Stimulated activated CD4-positive, alpha-beta T cell treated with anti-CD3 and anti-CD28 coated beads, Interleukin-1b, Interleukin-23, amount 100 ng/mL, for 24 hours (primary cell): ENCODE results near the gene TMEM42.
A peak's percentile ranks its signal among the peaks of the same experiment; 100 is the strongest.

ENCODE experiments used
- DNase-seq, 4 experiments: peaks; one replicate each; pipeline ENCODE4 v3.0.0-alpha.2; 2020; ENCODE audit warnings: low read depth in 4 of 4, low spot score in 1 of 4

Gene TMEM42

GRCh38 chr3:44909063-44909462 lies 47.4 kb downstream of the TMEM42 start:
- DNase-seq: no peak

- DNase-seq: no peak
Measured at GRCh38 chr3:44910693-44911092, 49.0 kb downstream of the TMEM42 start.

GRCh38 chr3:44913868-44914468 lies 52.3 kb downstream of the TMEM42 start:
- peak; percentile 39 to 54 (median 46) for DNase-seq

GRCh38 chr3:44914936-44915335 lies 53.2 kb downstream of the TMEM42 start:
- no peak for DNase-seq
